ENCODE data around the gene CC2D1A. TPM values are rescaled to one million over a fixed set of nuclear protein-coding genes. Genes with fewer than 3 reads are reported as not detected.

CC2D1A gene
- total and polyA plus RNA-seq, 2 donors (not counting 1 experiment from before 2014, with no cell fraction given): 34.3 to 47.2 TPM

DNA sequence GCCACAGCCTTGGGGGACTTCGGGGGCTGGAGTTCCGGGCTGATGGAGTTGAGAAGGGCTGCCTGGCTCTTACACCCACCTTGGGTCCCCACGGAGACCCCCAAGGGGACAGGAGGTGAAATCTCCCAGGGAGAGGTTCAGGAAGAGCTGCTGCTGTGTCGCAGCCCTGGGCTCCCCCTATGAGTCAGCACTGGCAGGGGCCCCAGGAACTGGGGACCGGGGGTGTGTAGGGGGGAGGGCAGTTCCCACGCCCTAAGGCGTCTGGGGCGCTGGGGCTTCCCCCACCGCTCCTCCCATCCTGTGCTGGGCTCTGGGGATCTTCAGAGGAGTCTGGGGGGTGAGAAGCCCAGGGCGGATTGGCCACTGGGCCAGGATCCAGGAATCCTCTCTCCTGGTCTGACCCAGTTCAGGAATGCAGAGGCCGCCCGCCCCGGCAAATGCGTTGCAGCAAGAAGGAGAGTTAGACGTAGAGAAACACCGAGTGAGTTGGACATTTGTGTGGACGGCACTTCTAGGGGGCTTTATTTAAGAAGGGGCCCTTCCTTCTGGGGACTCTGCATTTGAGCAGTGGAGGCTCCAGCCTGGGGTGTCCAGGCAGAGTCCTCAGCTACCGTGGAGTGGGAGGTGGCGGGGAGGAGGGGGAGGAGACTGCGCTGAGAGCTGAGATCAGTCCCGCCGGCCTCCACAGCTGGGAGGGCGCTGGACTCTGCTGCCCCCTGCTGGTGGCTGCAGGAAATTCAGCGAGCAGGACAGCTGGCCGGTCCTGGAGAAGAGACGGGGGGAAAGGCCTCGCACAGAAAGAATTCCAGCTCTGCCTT is 44.1 kb upstream of the CC2D1A start:
- Histone ChIP-seq H3K9me3 (ENCODE audit: control extremely low read depth in 1 of 3, control insufficient read depth in 2 of 3, insufficient read depth in 1 of 3, low read length in 2 of 3) (peaks cover 0 to 7% (median 0%) of the 10 kb centered on the region in 3 donors), H3K9ac (ENCODE audit: low read length) (peak overlapping the region; percentile 79), H3K4me2 (replicated peaks; ENCODE audit: low read depth, low read length, poor library complexity, severe bottlenecking) (peak overlapping the region; percentile 98), H2AFZ (ENCODE audit: insufficient read depth, low read depth, low read length, poor library complexity, severe bottlenecking) (peak overlapping the region; percentile 76), H3K4me3 (ENCODE audit: control extremely low read depth in 1 of 5, extremely low read depth in 1 of 5, insufficient read depth in 1 of 5, low read depth in 2 of 5, low read length in 4 of 5) (peak overlapping the region; percentile 50 to 69 (median 61)), H3K79me2 (ENCODE audit: control insufficient read depth, insufficient read depth, low read length) (no peaks in the 10 kb centered on the region), H3K4me1 (ENCODE audit: control insufficient read depth in 2 of 2, insufficient read depth in 2 of 2, low read length in 2 of 2) (peaks cover 26 to 28% of the 10 kb centered on the region in 2 donors), H3K27me3 (replicated peaks in 1 of 4; ENCODE audit: control extremely low read depth in 1 of 4, control insufficient read depth in 3 of 4, insufficient read depth in 4 of 4, low read length in 3 of 4) (peaks cover 0 to 33% (median 17%) of the 10 kb centered on the region in 4 experiments), H3K36me3 (replicated peaks in 1 of 2; ENCODE audit: control extremely low read depth in 1 of 2, control insufficient read depth in 1 of 2, extremely low read depth in 1 of 2, insufficient read depth in 2 of 2, low read length in 1 of 2) (no peaks in the 10 kb centered on the region), H3K27ac (ENCODE audit: low read length in 2 of 2) (peak overlapping the region; percentile 34 to 78), H4K20me1 (ENCODE audit: control insufficient read depth, insufficient read depth, low read length, poor library complexity, severe bottlenecking) (no peaks in the 10 kb centered on the region)
- Mint-ChIP-seq H3K4me1 (peaks cover 29% of the 10 kb centered on the region), H3K4me3 (peak overlapping the region; percentile 91), H3K27me3 (peaks cover 24% of the 10 kb centered on the region), H3K27ac (peak overlapping the region; percentile 85), H3K9me3 (ENCODE audit: insufficient read depth) (no peaks in the 10 kb centered on the region)
- TF ChIP-seq, protein P1, sequence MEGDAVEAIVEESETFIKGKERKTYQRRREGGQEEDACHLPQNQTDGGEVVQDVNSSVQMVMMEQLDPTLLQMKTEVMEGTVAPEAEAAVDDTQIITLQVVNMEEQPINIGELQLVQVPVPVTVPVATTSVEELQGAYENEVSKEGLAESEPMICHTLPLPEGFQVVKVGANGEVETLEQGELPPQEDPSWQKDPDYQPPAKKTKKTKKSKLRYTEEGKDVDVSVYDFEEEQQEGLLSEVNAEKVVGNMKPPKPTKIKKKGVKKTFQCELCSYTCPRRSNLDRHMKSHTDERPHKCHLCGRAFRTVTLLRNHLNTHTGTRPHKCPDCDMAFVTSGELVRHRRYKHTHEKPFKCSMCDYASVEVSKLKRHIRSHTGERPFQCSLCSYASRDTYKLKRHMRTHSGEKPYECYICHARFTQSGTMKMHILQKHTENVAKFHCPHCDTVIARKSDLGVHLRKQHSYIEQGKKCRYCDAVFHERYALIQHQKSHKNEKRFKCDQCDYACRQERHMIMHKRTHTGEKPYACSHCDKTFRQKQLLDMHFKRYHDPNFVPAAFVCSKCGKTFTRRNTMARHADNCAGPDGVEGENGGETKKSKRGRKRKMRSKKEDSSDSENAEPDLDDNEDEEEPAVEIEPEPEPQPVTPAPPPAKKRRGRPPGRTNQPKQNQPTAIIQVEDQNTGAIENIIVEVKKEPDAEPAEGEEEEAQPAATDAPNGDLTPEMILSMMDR (IDR thresholded peaks at IDR 0.05): peak; percentile 97
- no peak for TF ChIP-seq EZH2 (IDR thresholded peaks at IDR 0.05; ENCODE audit: borderline replicate concordance, insufficient read depth, low read depth, low read length, poor library complexity, severe bottlenecking)
- CTCF ChIA-PET: interaction anchor here (0.6 to 7.4 kb wide), 47 partner anchors 10 to 1898 kb away, joined by 3 to 250 read pairs (median 5); partner anchors contain the start of genes ASF1B, C19orf53, IER2 and MRI1
- intact Hi-C loops (cut with micrococcal nuclease): loop anchor here (1.0 to 5.0 kb wide), 5 partner anchors 11 to 760 kb away; partner anchors contain the start of gene LYL1
- DNase-seq (peak; percentile 92), ATAC-seq (ENCODE audit: low read depth) (peak; percentile 83)
- under 1% methylated on average over 24 of the region's 27 CpGs for WGBS (ENCODE audit: insufficient coverage)
- POLR2A ChIA-PET: interaction anchor here (0.6 to 3.1 kb wide), 13 partner anchors 15 to 196 kb away, joined by 3 to 13 read pairs (median 6); partner anchors contain the start of genes C19orf53, IL27RA, MRI1 and ZSWIM4

Measured in B cell (primary cell).